K562 (cell line): ENCODE measurements around the gene CABP4.

Experiments used
- BHLHE40 ChIP-seq: IDR thresholded peaks from 2 replicates; pipeline ENCODE4 v1.6.1; 2011; ENCODE audit warnings: low read length, improper control_type of control experiment
- CTCF ChIP-seq, 3 experiments: IDR thresholded peaks in 2 of 3; conservative IDR thresholded peaks in 1 of 3; 2 replicates each; pipeline ENCODE4 v1.5.1; 2011 to 2012; ENCODE audit warnings: low read length in 3 of 3, mild to moderate bottlenecking in 3 of 3, control low read depth in 2 of 3, improper control_type of control experiment in 1 of 3, inconsistent platforms in 1 of 3, low read depth in 1 of 3, mixed read lengths in 1 of 3, moderate library complexity in 1 of 3; ENCODE audit not compliant: insufficient read depth in 2 of 3
- CUX1 ChIP-seq: fragments of 200-800 bp; sonication (Bioruptor generic); IDR thresholded peaks from 2 replicates; pipeline ENCODE4 v1.6.1; 2016; ENCODE audit warnings: missing genetic modification characterization, missing compliant biosample characterization
- FOXJ3 ChIP-seq: sonication (generic); formaldehyde crosslinking; IDR thresholded peaks from 2 replicates; pipeline ENCODE4 v1.4.0; 2020; ENCODE audit warnings: mild to moderate bottlenecking, missing genetic modification reagents
- JUND ChIP-seq, 2 experiments: IDR thresholded peaks; 2 replicates in 1 of 2; 3 replicates in 1 of 2; pipeline ENCODE4 v1.6.1; 2011; ENCODE audit warnings: borderline replicate concordance in 2 of 2, low read depth in 2 of 2, low read length in 2 of 2, improper control_type of control experiment in 1 of 2, missing biosample characterization in 1 of 2, missing genetic modification characterization in 1 of 2, missing genetic modification reagents in 1 of 2
- MEF2D ChIP-seq: conservative IDR thresholded peaks from 2 replicates; pipeline ENCODE4 v1.6.1; 2016; ENCODE audit warnings: low read depth, missing genetic modification characterization, missing compliant biosample characterization
- MTA1 ChIP-seq: fragments of 450-650 bp; IDR thresholded peaks from 2 replicates; pipeline ENCODE4 v1.6.1; 2017; ENCODE audit warnings: borderline replicate concordance
- POLR2A ChIP-seq: fragments of 450-650 bp; conservative IDR thresholded peaks from 2 replicates; pipeline ENCODE4 v1.6.1; 2016
- SIX5 ChIP-seq, 2 experiments: IDR thresholded peaks; 2 replicates each; pipeline ENCODE4 v1.6.1; 2011; ENCODE audit warnings: low read length in 2 of 2, borderline replicate concordance in 1 of 2, low read depth in 1 of 2, mild to moderate bottlenecking in 1 of 2, moderate library complexity in 1 of 2; ENCODE audit not compliant: insufficient read depth in 1 of 2
- SMC3 ChIP-seq: conservative IDR thresholded peaks from 2 replicates; pipeline ENCODE4 v1.6.1; 2011; ENCODE audit warnings: low read depth, low read length, improper control_type of control experiment; ENCODE audit not compliant: insufficient read depth
- ZFX ChIP-seq: sonication (generic); formaldehyde crosslinking; IDR thresholded peaks from 2 replicates; pipeline ENCODE4 v1.8.0; 2022; ENCODE audit warnings: mild to moderate bottlenecking, missing genetic modification reagents, moderate library complexity
- ZNF12 ChIP-seq: sonication (generic); formaldehyde crosslinking; IDR thresholded peaks from 2 replicates; pipeline ENCODE4 v1.4.0; 2020; ENCODE audit warnings: mild to moderate bottlenecking, missing genetic modification reagents
- ZNF449 ChIP-seq: fragments of 250-450 bp; sonication (Bioruptor Pico); IDR thresholded peaks from 2 replicates; pipeline ENCODE4 v1.8.0; 2022; ENCODE audit warnings: moderate library complexity, mild to moderate bottlenecking, inconsistent platforms
- ZNF512 ChIP-seq: IDR thresholded peaks from 2 replicates; pipeline ENCODE4 v1.6.1; 2016; ENCODE audit warnings: missing genetic modification characterization, missing compliant biosample characterization

- TF ChIP-seq BHLHE40 = no peak
- TF ChIP-seq MTA1 = no peak
- TF ChIP-seq SMC3 = no peak
- TF ChIP-seq ZNF512 = no peak
- TF ChIP-seq MEF2D (tag) = no peak
- no peak for TF ChIP-seq JUND (IDR thresholded peaks at IDR 0.05; ENCODE audit: borderline replicate concordance, low read depth, low read length)
- TF ChIP-seq JUND (tag; IDR thresholded peaks at IDR 0.05; ENCODE audit: borderline replicate concordance, low read depth, low read length) = no peak
- TF ChIP-seq CTCF (IDR thresholded peaks at IDR 0.05 in 2 of 3, conservative IDR thresholded peaks at IDR 0.05 in 1 of 3; ENCODE audit: insufficient read depth in 2 of 3, low read depth in 1 of 3, low read length in 3 of 3) = no peak
- TF ChIP-seq ZFX (CRISPR knock-in tag) = no peak
- TF ChIP-seq CUX1 = no peak
- no peak for TF ChIP-seq ZNF449 (CRISPR knock-in tag)
- TF ChIP-seq SIX5 (IDR thresholded peaks at IDR 0.05; ENCODE audit: borderline replicate concordance in 1 of 2, insufficient read depth in 1 of 2, low read depth in 1 of 2, low read length in 2 of 2) = no peak
- TF ChIP-seq POLR2A = no peak
- TF ChIP-seq FOXJ3 (CRISPR knock-in tag) = no peak
- no peak for TF ChIP-seq ZNF12
Observed at GRCh38 chr11:67410984-67411784, 44.0 kb upstream of the CABP4 start.
